Middle frontal gyrus (tissue), 1 donor: Measurements from ENCODE around the gene XYLT1.

Experiments
- DNase-seq: peaks from one replicate; pipeline ENCODE4 v3.0.0-alpha.2; 2015; ENCODE audit warnings: low spot score; ENCODE audit errors: extremely low spot score

Gene XYLT1

GRCh38 chr16:17358355-17358754 lies 112.4 kb downstream of the XYLT1 start:
- no peak for DNase-seq

DNA sequence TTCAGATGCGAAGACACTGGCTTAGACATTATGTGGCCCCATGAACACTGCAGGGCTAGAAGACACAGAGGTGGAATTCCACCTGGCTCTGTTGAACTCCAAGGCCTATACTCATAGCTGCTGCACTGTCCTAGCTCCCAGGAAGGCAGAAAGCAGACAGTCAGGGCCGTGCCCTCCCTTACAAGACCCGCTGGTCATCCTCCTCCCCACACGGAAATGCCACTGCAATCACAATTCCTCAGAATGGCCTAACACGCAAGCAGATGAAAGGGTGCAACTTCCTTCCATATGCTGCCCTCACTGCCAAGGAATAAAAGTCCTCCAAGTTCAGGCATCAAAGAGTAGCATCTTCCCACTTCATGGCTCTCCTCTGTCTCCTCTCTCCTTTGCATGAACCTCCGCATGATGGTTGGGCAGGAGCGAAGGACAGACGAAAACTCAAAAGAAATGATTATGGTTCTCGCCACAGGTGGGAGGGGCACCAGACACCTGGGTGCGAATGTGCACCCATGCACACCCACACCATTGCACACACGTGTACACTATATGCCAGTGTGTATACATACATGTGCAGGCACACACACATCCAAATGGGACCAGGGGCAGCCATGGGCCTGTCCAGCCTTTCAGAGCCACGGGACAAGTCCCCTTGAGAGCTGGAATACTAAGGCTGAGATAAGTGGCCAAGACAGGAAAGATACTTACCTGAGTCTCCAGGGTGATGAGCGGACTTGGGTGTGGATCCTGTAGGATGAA lies 113.3 kb downstream of the XYLT1 start:
- no peak for DNase-seq

- DNase-seq = no peak
Measured at GRCh38 chr16:17356243-17356933, 114.4 kb downstream of the XYLT1 start.

GRCh38 chr16:17354685-17355084 lies 116.1 kb downstream of the XYLT1 start:
- no peak for DNase-seq

GRCh38 chr16:17354141-17354601 lies 116.6 kb downstream of the XYLT1 start:
- no peak for DNase-seq

GRCh38 chr16:17353561-17353960 lies 117.2 kb downstream of the XYLT1 start:
- no peak for DNase-seq

DNA sequence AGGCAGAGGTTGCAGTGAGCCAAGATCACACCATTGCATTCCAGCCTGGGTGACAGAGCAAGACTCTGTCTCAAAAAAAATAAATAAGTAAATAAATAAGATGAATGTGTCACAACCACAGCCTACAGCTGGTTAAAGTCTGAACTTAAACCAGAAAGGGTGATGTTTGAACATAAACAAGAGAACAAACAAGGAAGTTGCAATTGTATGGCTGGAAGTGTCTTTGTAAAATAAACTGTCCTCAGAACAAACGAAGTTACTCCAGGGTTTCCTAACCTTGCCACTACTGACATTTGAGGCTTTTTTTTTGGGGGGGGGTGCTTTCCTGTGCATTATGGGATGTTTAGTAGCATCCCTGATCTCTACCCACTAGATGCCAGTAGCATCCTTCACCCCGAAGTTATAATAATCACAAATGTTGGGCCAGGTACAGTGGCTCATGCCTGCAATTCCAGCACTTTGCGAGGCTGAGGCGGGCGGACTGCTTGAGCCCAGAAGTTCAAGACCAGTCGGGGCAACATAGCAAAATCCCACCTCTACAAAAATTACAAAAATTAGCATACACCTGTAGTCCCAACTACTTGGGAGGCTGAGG lies 119.2 kb downstream of the XYLT1 start:
- DNase-seq = no peak

- DNase-seq = no peak
Measured at GRCh38 chr16:17350207-17350606, 120.6 kb downstream of the XYLT1 start.

DNA sequence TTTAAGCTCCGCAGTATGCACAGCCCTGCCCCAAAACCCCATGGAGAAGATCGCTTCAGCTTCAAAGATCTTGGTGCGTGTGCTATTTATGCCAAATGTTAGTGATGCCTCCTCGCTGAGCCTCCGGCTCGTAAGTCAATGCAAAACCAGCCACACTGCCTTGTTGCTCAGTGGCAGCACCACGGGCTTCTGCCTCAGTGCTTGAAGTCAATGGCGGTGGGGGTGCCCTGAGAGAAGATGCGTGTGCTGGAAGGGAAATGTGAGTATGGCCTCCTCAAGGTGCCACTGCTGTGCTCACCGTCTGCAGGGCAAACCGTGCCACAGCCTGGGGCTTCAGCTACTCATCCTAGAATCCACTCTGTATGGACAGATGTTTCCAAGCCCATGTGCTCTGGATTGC lies 121.9 kb downstream of the XYLT1 start:
- no peak for DNase-seq

- no peak for DNase-seq
Measured at GRCh38 chr16:17348042-17348783, 122.5 kb downstream of the XYLT1 start.

DNA sequence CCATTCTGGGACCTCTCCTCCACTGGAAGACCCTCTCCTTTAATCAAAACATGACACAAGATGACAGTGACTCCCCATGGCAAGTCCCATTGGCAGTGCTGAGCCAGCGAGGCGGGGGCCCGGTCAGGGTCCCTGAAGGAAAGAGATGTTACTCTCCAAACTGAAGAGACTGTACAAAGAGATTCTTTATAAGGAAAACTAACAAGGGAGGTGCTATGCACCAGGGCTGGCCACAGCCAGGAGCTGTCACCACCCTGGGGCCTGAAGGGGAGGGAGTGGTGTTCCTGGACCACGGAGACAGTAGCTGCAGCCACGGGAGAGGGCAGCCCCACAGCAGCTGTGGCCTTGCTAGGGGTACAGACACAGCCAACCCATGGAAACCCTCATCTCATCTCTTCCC lies 123.1 kb downstream of the XYLT1 start:
- no peak for DNase-seq

DNA sequence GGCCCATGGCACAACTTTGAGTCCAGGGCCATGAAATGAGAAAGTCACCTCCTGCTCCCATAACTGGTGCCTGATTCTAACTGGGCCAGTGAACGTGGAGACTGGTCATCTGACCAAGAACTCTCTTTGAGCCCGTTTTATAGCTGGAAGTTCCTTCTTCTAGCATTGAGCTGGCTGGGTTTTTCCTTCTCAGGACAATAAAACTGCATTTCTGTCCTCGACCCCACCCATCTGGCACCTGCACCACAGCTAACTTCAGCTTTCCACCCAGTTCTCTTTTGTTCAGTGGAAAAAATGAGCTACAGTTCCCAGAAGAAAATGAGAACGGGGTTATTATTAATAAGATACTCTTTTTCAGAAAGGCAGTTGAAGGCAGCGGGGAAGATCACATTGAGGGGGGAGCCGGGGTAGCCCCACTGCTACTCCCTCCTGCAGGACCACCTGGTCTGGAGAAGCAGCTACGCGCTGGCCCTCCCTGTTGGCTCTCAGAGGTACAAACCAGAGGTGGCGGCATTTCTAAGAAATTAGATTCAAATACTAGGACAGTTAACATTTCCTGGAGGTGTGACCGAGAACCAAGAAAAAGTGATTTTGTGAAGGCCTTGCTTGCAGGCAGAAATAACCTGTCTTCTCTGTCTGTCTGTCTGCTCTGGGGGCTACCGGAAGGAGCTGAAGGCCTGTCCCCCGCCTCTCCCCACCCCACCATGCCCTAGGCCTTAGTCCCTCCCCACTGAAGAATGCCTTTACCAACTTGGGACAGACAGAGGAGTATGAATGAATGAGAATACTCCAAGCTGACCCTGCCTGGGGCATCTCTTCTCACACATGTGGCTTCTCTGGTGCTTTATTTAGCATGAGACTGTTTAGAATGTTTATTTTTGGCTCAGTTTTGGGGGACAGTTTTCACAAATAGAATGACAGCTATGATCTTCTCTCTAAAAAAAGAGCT lies 123.9 kb downstream of the XYLT1 start:
- DNase-seq = no peak

- no peak for DNase-seq
Measured at GRCh38 chr16:17345043-17345442, 125.7 kb downstream of the XYLT1 start.

- no peak for DNase-seq
Measured at GRCh38 chr16:17343728-17344127, 127.0 kb downstream of the XYLT1 start.

DNA sequence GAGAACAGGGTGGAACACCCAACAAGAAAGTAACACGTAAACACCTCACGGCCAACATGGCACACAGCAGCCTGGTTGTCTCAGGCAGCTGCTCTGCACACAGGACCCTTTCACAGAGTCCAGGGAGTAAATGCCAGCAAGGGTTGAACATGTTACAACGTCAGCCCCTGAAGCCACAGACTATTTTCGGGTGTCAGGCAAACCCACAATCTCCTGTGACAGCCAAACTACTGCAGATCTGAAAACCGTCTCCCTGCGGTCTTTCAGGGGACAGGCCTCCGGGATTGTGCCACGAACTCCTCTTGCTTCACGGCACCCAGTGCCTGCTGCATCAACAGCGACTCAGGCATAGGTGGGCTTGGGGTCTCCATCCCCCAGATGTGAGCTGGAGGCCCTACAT lies 127.7 kb downstream of the XYLT1 start:
- DNase-seq = no peak

GRCh38 chr16:17342031-17342430 lies 128.7 kb downstream of the XYLT1 start:
- DNase-seq = no peak

GRCh38 chr16:17340804-17341203 lies 130.0 kb downstream of the XYLT1 start:
- no peak for DNase-seq

DNA sequence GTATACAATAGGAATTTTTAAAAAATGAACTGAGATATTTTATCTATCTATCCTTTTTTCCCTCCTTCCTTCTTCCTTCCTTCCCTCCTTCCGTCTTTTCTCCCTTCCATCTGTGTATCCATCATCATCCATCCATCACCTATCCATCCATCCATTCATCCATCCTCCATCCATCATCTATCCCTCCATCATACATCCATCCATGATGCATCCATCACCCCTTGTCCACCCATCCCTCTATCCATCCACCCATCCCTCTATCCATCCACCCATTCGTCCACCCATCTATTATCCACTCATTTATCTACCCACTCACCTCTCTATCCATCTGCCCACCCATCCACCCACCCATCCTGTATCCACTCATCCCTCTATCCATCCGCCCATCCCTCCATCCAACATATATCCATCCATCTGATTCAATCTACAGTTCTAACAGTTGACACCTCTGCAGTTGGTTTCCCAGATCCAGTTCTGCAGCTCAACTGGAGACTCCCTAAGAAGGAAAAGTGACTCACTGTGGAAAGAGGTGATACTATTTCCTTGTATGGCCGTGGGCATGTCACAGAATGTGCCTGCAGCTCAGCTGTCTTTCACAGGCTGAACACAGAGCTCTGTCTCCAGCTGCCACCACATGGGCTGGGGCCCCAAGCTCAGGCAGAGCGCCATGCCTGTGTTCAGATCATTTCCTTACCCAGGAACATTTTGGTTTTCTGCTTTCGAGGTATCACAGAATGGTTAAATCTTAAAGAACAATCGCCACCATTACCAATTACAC lies 130.8 kb downstream of the XYLT1 start:
- DNase-seq = no peak

GRCh38 chr16:17338244-17338643 lies 132.5 kb downstream of the XYLT1 start:
- DNase-seq = no peak

DNA sequence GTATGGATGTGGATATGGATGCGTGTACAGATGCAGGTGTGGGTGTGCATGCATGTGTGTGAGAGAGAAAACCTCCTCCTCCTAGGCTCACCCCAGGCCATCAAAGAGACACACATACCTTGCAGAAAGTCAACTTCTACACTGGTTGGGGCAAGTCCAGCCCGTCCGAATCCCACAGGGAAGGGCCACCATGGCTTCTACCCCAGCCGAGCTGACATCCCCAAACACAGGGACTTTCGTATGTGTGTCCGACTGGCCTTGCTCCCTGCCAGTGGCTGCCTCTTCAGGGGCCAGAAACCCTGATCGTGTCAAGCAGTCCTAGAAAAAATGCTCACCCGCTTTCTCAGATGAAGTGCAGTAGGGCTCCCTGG lies 134.2 kb downstream of the XYLT1 start:
- DNase-seq = no peak
